Esophagus muscularis mucosa (tissue), 4 donors: ENCODE measurements around the gene ATP8B1.

ENCODE experiments used
- CTCF ChIP-seq, 3 experiments: fragments of 200-600 bp in 2 of 3; fragments of 450-650 bp in 1 of 3; sonication (generic) in 2 of 3; IDR thresholded peaks; one replicate each; pipeline ENCODE4 v1.5.1; 2017 to 2019; ENCODE audit warnings: antibody characterized with exemption in 3 of 3, mild to moderate bottlenecking in 2 of 3, moderate library complexity in 1 of 3
- EP300 ChIP-seq: sonication (generic); formaldehyde crosslinking; IDR thresholded peaks from one replicate; pipeline ENCODE4 v1.6.1; 2017; ENCODE audit warnings: antibody characterized with exemption
- POLR2A ChIP-seq: fragments of 450-650 bp; IDR thresholded peaks from one replicate; pipeline ENCODE4 v1.6.1; 2017; ENCODE audit warnings: antibody characterized with exemption, moderate library complexity, mild to moderate bottlenecking, low read depth
- POLR2AphosphoS5 ChIP-seq, 2 donors: sonication (generic); formaldehyde crosslinking; IDR thresholded peaks; one replicate each; pipeline ENCODE4 v1.6.1; 2017; ENCODE audit warnings: antibody characterized with exemption in 2 of 2

GRCh38 chr18:57764087-57764486, 39.0 kb downstream of the ATP8B1 start:
- TF ChIP-seq CTCF (IDR thresholded peaks at IDR 0.05) = no peak
- TF ChIP-seq POLR2A = no peak
- TF ChIP-seq POLR2AphosphoS5 (IDR thresholded peaks at IDR 0.05) = no peak
- no peak for TF ChIP-seq EP300
